ENCODE results near the gene LZTS2.
A peak's percentile ranks its signal among the peaks of the same experiment; 100 is the strongest.

DNA sequence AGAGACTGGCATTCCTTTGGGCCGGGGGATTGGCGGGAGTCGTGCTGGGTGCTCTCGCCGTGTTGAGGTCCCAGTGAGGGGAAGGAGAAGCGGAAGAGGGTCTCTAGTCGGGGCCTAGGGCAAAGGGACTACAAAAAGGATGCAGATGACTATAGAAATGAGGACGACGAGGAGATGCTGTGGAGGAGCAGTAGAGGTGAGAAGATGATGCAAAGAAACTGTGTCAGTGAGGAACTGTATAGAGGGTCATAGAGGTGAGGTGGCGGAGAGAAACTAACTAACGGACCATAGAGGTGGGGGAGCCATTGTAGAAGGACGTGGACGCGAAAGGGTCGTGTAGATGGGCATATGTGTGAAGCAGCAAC is 11.9 kb upstream of the LZTS2 start:
- TF ChIP-seq, protein P1, sequence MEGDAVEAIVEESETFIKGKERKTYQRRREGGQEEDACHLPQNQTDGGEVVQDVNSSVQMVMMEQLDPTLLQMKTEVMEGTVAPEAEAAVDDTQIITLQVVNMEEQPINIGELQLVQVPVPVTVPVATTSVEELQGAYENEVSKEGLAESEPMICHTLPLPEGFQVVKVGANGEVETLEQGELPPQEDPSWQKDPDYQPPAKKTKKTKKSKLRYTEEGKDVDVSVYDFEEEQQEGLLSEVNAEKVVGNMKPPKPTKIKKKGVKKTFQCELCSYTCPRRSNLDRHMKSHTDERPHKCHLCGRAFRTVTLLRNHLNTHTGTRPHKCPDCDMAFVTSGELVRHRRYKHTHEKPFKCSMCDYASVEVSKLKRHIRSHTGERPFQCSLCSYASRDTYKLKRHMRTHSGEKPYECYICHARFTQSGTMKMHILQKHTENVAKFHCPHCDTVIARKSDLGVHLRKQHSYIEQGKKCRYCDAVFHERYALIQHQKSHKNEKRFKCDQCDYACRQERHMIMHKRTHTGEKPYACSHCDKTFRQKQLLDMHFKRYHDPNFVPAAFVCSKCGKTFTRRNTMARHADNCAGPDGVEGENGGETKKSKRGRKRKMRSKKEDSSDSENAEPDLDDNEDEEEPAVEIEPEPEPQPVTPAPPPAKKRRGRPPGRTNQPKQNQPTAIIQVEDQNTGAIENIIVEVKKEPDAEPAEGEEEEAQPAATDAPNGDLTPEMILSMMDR (IDR thresholded peaks at IDR 0.05; ENCODE audit: low read depth, low read length, missing input control), result no peak
- TF ChIP-seq MAX (IDR thresholded peaks at IDR 0.05) (peak; percentile 5), GABPA (IDR thresholded peaks at IDR 0.05 in 1 of 2, conservative IDR thresholded peaks at IDR 0.05 in 1 of 2) (no peak), SP1 (IDR thresholded peaks at IDR 0.05) (no peak)
